T-helper 9 cell (primary cell): ENCODE results near the gene GDPD5.

Experiments
- DNase-seq: peaks from one replicate; pipeline ENCODE4 v3.0.0-alpha.2; 2020
- total RNA-seq, 2 donors: gene quantifications; one replicate each; lab custom pipeline; 2026; lab: John Stamatoyannopoulos, UW

GDPD5 gene
- 77.9 to 78.4 reads per million in 2 donors for total RNA-seq

DNA sequence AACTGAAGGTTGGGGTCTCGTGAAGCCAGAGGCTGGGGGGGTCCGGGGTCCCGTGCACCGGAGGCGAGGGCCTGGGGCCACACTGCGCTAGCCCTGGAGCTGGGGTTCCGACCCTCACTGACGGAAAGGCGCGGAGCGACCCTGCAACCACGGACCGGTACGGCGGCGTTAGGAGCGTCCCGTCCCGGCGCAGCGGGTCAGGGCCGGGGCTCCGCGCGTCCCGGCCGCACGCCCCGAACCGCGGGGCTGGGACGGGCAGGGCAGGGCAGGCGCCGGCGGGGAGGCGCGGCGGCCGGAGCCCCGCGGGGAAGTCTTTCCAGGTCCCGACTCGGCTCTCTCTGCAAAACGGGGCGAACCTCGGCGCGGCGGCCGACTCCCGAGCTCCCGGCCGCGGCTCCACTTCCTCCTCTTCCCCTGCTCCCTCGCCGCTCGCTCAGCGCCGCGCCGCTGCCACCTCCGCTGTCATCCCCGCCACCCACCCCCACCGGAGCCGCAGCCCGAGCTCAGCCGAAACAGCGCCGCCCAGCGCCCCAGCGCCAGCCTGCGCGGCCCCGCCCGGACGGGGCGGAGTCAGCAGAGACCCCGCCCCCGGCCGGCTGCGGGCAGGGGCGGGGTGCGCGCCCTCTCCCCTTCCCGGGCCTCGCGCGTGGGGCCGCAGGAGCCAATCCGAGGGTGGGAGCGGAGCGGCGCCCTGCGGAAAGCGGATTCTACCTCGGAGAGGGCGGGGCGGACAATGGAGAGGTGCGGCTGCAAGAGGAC lies at the start of gene GDPD5:
Gene GDPD5, minus strand, starts transcription at position 509 of the 759 bp plus-strand sequence. CDS start 48,206 bp downstream, outside the sequence.
- peak; percentile 79 for DNase-seq

- DNase-seq = no peak
These were observed 49.2 kb upstream of the GDPD5 start for GRCh38 chr11:75574698-75575602.

- no peak for DNase-seq
These were observed 47.0 kb upstream of the GDPD5 start for GRCh38 chr11:75572744-75573143.

DNA sequence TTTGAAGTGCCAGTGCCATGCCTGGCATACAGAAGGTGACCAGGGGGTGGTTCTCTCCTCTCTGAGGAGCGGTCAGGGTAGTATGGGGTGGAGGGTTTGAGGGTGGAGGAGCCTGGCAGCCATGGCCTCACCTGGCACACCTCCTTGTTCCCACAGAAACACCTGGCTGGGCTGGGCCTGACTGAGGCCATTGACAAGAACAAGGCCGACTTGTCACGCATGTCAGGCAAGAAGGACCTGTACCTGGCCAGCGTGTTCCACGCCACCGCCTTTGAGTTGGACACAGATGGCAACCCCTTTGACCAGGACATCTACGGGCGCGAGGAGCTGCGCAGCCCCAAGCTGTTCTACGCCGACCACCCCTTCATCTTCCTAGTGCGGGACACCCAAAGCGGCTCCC lies 45.9 kb upstream of the GDPD5 start:
- no peak for DNase-seq

- no peak for DNase-seq
These were observed 44.9 kb upstream of the GDPD5 start for GRCh38 chr11:75570559-75571139.

DNA sequence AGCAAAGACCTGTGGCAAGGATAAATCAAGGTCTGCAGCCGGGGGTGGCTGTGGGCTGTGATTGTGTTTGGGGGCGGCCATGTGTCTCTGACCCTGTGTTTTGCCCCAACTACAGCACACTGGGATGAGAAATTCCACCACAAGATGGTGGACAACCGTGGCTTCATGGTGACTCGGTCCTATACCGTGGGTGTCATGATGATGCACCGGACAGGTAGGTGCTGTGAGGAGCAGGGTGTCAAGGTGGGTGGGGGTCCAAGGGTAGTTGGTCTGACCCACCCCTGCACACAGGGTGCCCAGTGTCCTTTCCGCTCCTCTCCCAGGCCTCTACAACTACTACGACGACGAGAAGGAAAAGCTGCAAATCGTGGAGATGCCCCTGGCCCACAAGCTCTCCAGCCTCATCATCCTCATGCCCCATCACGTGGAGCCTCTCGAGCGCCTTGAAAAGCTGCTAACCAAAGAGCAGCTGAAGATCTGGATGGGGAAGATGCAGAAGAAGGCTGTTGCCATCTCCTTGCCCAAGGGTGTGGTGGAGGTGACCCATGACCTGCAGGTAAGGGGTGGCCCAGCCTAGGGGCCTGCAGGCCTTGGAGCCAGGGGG lies 43.0 kb upstream of the GDPD5 start:
- no peak for DNase-seq

DNA sequence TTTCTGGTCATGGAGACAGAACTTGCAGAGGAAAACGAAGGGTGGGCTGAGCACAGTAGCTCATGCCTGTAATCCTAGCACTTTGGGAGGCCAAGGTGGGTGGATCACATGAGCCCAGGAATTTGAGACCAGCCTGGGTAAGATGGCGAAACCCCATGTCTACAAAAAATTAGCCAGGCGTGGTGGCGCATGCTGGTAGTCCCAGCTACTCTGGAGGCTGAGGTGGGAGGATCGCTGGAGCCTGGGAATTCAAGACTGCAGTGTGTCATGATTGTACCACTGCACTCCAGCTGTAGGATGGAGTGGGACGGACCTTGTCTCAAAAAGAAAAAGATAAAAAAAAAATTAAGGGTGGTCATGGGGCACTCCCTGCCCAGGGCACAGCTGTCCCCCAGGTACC lies 42.2 kb upstream of the GDPD5 start:
- DNase-seq = no peak

DNA sequence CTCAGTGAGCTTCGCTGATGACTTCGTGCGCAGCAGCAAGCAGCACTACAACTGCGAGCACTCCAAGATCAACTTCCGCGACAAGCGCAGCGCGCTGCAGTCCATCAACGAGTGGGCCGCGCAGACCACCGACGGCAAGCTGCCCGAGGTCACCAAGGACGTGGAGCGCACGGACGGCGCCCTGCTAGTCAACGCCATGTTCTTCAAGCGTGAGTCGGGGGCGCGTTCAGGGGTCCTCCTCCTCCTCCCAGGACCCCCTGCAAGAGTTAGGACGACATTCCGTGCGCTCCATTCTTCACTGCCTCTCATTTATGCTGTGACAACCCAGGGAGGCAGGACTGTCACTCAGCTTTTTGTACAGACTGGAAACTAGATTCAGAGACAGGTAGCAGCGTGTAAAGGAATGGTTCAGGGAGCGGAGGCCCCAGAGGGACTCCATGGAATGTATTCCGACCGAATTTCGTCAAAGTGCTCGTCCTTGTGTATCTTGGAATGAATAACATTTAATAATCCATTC lies 41.1 kb upstream of the GDPD5 start:
- DNase-seq = no peak

- no peak for DNase-seq
These were observed 40.4 kb upstream of the GDPD5 start for GRCh38 chr11:75565916-75566762.

GRCh38 chr11:75565221-75565814 lies 39.6 kb upstream of the GDPD5 start:
- DNase-seq = no peak

DNA sequence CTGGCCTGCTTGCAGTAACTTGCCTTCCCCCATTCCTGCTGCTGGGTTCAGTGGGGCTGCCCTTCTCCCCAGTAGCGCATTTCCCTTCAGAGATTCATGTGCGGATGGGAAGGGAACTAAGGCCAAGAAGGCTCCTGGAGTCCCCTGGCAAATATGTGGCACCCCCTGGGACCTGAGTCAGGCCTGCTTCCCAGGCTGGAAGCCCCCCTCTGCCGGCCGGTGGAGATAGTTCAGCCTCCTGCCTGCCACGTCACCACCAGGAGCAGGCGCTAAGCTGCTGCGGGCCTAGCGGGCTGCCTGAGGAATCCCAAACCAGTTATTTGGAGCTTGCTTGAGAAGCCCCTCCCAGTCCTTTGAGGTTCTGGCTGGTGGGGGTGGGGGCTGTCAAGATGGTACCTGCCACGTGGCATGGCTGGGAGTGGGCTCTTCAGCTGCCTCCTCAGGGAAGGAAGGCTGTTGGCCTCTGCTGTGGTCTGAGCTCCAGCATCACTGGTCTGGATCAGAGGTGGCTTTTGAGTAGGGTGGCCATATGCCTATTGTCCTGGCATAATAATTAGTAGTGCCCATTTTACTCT lies 38.3 kb upstream of the GDPD5 start:
- DNase-seq = no peak

GRCh38 chr11:75563501-75563977 lies 37.8 kb upstream of the GDPD5 start:
- DNase-seq = no peak

DNA sequence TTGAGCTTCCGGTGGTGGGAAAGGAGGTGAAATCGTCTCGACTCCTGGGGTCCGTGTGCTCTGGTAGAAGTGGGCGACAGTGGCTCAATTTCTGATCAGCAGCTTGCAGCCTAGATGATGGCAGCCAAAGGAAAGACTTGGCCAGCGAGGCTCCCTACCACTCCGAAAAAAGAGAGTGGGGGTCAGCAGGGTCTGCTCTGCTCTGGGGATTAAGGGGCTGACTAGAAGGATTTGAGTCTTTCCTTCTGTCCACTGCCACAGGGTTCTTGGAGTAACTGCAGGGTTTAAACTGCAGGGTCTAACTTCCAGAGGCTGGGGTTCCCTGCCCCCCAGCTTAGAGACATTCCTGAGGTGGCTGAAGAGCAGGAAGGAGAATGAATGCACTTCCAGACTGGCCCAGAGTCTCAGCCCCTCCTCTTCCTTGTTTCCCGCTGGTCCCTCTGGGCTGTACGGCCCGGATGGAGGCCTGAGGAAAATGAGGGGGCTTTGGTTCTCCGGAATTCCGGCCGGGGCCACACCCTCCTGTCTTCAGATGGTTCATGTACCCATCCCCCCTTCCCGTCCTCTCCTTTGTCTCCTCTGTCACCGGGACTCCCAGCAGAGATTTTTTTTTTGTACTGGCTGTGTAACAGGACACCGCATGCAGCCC lies 37.2 kb upstream of the GDPD5 start:
- DNase-seq = no peak

DNA sequence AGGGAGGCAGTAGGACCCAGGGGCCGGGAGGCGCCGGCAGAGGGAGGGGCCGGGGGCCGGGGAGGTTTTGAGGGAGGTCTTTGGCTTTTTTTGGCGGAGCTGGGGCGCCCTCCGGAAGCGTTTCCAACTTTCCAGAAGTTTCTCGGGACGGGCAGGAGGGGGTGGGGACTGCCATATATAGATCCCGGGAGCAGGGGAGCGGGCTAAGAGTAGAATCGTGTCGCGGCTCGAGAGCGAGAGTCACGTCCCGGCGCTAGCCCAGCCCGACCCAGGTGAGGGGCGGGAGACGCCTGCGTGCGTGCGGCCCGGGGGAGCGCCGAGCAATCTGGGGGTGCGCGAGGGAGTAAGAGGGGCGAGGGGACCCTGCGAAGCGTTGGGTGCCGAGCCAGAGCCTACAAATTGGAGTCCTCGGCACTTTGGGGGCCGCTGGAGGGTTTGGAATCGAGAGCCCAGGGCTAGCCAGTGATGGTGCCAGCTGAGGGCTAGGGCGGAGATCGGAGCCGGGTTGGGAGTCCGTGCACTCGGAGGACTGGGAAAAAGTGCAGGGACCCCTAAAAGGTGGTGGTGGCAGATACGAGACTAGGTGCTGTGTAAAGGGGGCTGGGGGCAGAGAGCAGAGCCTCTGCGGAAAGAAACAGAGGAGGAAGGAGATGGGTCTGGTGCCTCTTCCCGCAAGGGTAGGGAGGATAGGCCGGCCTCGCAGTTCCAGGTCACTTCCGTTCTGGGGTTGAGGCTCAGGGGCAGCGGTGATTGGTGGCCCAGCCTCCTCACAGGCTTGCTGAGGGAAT lies 36.5 kb upstream of the GDPD5 start, which contains the start of gene SERPINH1:
Gene SERPINH1, plus strand, starts transcription at position 206 of the 788 bp plus-strand sequence. CDS start 4,097 bp downstream, outside the sequence.
- DNase-seq = peak; percentile 44

DNA sequence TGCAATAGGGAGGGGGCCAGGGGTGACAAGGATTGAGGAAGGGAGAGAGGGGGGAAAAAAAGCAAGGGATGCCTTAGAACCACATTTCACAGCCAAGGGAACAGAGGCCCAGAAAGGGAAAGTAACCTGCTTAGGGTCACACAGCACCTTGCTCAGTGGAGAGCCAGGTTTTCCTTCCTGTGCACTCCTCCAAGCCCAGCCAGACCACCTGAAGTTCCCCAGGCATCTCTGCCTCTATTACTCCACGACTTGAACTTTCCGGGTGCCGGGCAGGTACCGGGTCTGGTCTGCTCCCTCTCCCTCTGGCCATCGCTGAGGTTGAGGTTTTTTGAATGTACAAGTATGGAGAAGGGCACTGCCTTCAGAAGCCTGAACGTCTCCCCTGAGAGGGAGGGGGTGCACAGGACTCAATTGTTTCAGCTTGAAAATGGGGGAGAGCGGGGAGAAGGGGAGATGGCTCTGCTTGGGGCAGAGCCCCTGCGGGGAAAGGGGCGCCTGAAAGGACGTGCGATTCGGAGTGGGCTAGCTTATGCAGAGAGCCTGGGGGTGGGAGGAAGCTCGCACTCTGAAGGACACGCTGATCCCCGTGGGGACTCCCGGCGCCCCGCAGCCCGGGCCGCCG lies 35.8 kb upstream of the GDPD5 start:
- no peak for DNase-seq

GRCh38 chr11:75560644-75561043 lies 34.9 kb upstream of the GDPD5 start:
- no peak for DNase-seq

DNA sequence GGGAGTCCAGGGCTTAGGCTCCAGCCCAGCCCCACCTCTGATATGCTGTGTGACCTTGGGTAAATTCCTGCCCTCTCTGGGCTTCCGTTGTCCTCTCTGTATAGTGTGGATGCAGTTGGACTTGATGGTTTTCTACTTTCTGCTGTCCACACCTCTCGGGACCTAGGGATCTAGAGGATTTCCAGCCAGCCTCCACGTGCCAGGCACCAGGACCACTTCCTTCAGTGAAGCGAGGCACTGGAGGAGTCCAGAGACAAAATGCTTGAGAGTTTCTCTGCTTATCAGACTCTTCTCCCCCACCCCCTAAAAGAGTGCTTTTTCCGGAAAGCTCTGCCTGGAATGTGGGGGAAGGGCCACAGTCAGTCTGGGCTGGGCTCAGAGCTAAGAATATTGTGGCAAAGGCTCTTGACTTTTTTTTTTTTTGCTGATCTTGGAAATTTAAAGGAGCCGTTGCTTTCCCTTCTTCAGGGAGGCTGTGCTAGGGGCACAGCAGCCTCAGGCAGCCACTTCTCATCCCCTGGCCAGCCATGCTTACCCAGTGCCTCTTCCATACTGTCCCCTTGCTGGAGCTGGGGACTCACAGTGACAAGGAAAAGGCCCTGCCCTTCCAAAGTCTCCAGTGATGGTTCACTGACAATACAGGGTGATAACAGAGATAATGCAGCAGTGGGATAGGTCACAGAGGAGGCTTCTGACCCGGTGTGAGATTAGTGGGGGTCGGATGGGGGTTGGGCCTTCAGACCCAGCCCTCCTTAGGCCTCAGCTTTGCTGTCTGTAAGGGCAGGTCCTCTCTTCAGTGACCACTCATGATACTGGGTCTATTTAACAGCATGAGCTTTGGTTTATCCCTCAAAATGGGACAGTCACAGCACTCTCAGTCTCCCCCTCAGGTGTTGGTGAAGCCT lies 33.5 kb upstream of the GDPD5 start:
- no peak for DNase-seq
